HEK293 (cell line): ENCODE measurements around the gene ZNF358.

ENCODE experiments used
- GLIS2 ChIP-seq: fragments of 450-650 bp; formaldehyde crosslinking; IDR thresholded peaks from 2 replicates; pipeline ENCODE4 v1.5.1; 2016; ENCODE audit warnings: missing biosample characterization, missing genetic modification characterization
- HIC1 ChIP-seq: fragments of 450-650 bp; formaldehyde crosslinking; IDR thresholded peaks from 2 replicates; pipeline ENCODE4 v1.5.1; 2016; ENCODE audit warnings: missing biosample characterization, missing genetic modification characterization
- MZF1 ChIP-seq: fragments of 450-650 bp; formaldehyde crosslinking; IDR thresholded peaks from 2 replicates; pipeline ENCODE4 v1.5.1; 2017; ENCODE audit warnings: missing biosample characterization, missing genetic modification characterization, borderline replicate concordance
- PATZ1 ChIP-seq: fragments of 450-650 bp; formaldehyde crosslinking; IDR thresholded peaks from 2 replicates; pipeline ENCODE4 v1.5.1; 2016; ENCODE audit warnings: missing biosample characterization, missing genetic modification characterization
- PBX3 ChIP-seq: sonication (generic); formaldehyde crosslinking; IDR thresholded peaks from 2 replicates; pipeline ENCODE4 v1.8.1; 2022; ENCODE audit warnings: mild to moderate bottlenecking, moderate library complexity, missing genetic modification reagents
- REST ChIP-seq: fragments of 450-650 bp; formaldehyde crosslinking; IDR thresholded peaks from 2 replicates; pipeline ENCODE4 v1.5.1; 2016; ENCODE audit warnings: missing biosample characterization, missing genetic modification characterization
- SP3 ChIP-seq: fragments of 450-650 bp; formaldehyde crosslinking; IDR thresholded peaks from 2 replicates; pipeline ENCODE4 v1.5.1; 2016; ENCODE audit warnings: missing biosample characterization, missing genetic modification characterization
- TCF7L2 ChIP-seq: IDR thresholded peaks from 2 replicates; pipeline ENCODE4 v1.6.1; 2011; ENCODE audit warnings: low read depth, mild to moderate bottlenecking, inconsistent platforms, low read length, moderate library complexity, borderline replicate concordance
- ZBTB17 ChIP-seq: fragments of 450-650 bp; formaldehyde crosslinking; IDR thresholded peaks from 2 replicates; pipeline ENCODE4 v1.5.1; 2016; ENCODE audit warnings: missing biosample characterization, missing genetic modification characterization
- ZBTB20 ChIP-seq: fragments of 450-650 bp; formaldehyde crosslinking; IDR thresholded peaks from 2 replicates; pipeline ENCODE4 v1.5.1; 2016; ENCODE audit warnings: missing biosample characterization, missing genetic modification characterization
- ZFHX2 ChIP-seq: fragments of 450-650 bp; formaldehyde crosslinking; conservative IDR thresholded peaks from 2 replicates; pipeline ENCODE4 v1.5.1; 2016; ENCODE audit warnings: missing biosample characterization, missing genetic modification characterization
- ZNF133 ChIP-seq: fragments of 450-650 bp; formaldehyde crosslinking; IDR thresholded peaks from 2 replicates; pipeline ENCODE4 v1.5.1; 2016; ENCODE audit warnings: missing biosample characterization, missing genetic modification characterization
- ZNF16 ChIP-seq: fragments of 450-650 bp; formaldehyde crosslinking; IDR thresholded peaks from 2 replicates; pipeline ENCODE4 v1.5.1; 2016; ENCODE audit warnings: low read depth, missing biosample characterization, missing genetic modification characterization
- ZNF223 ChIP-seq: fragments of 450-650 bp; formaldehyde crosslinking; IDR thresholded peaks from 2 replicates; pipeline ENCODE4 v1.5.1; 2016; ENCODE audit warnings: missing biosample characterization, missing genetic modification characterization
- ZNF302 ChIP-seq: fragments of 450-650 bp; formaldehyde crosslinking; IDR thresholded peaks from 2 replicates; pipeline ENCODE4 v1.5.1; 2016; ENCODE audit warnings: missing biosample characterization, missing genetic modification characterization, low read depth
- ZNF335 ChIP-seq: fragments of 450-650 bp; formaldehyde crosslinking; conservative IDR thresholded peaks from 2 replicates; pipeline ENCODE4 v1.5.1; 2016; ENCODE audit warnings: missing biosample characterization, missing genetic modification characterization
- ZNF354C ChIP-seq: fragments of 450-650 bp; formaldehyde crosslinking; IDR thresholded peaks from 2 replicates; pipeline ENCODE4 v1.5.1; 2016; ENCODE audit warnings: missing biosample characterization, missing genetic modification characterization, low read depth, borderline replicate concordance
- ZNF518A ChIP-seq: fragments of 450-650 bp; formaldehyde crosslinking; conservative IDR thresholded peaks from 2 replicates; pipeline ENCODE4 v1.5.1; 2016; ENCODE audit warnings: low read depth, missing biosample characterization, missing genetic modification characterization
- ZNF558 ChIP-seq: fragments of 450-650 bp; formaldehyde crosslinking; IDR thresholded peaks from 2 replicates; pipeline ENCODE4 v1.5.1; 2016; ENCODE audit warnings: missing biosample characterization, missing genetic modification characterization
- ZNF76 ChIP-seq: fragments of 450-650 bp; formaldehyde crosslinking; IDR thresholded peaks from 2 replicates; pipeline ENCODE4; 2016; ENCODE audit warnings: low read depth, missing biosample characterization, missing genetic modification characterization, borderline replicate concordance
- ZNF768 ChIP-seq: fragments of 450-650 bp; formaldehyde crosslinking; IDR thresholded peaks from 2 replicates; pipeline ENCODE4 v1.5.1; 2018; ENCODE audit warnings: missing biosample characterization, mild to moderate bottlenecking, missing genetic modification characterization
- ZSCAN18 ChIP-seq: fragments of 450-650 bp; formaldehyde crosslinking; IDR thresholded peaks from 2 replicates; pipeline ENCODE4 v1.5.1; 2016; ENCODE audit warnings: missing biosample characterization, missing genetic modification characterization
- ZSCAN30 ChIP-seq: fragments of 450-650 bp; IDR thresholded peaks from 2 replicates; pipeline ENCODE4 v1.5.1; 2018; ENCODE audit warnings: missing biosample characterization, mild to moderate bottlenecking, missing genetic modification characterization, moderate library complexity
- ZXDB ChIP-seq: fragments of 450-650 bp; formaldehyde crosslinking; IDR thresholded peaks from 2 replicates; pipeline ENCODE4 v1.5.1; 2016; ENCODE audit warnings: missing biosample characterization, missing genetic modification characterization

ZNF358 gene

GRCh38 chr19:7488736-7489353 lies 27.1 kb upstream of the ZNF358 start, which contains the start of gene PEX11G (continued):
- TF ChIP-seq REST (tag by site-specific recombination): no peak
- peak; percentile 39; the same call in 1 of the 2 replicates for TF ChIP-seq ZNF76 (tag by site-specific recombination)
- TF ChIP-seq ZNF768: no peak
- TF ChIP-seq ZBTB17 (tag by site-specific recombination): 0 out of 2 replicates have a peak, but pooled peaks have one; percentile 31
- TF ChIP-seq ZXDB (tag by site-specific recombination): peak; percentile 95
- TF ChIP-seq ZNF16: no peak
- TF ChIP-seq ZFHX2 (tag by site-specific recombination): peak; percentile 23
- peak; percentile 53; the same call in 1 of the 2 replicates for TF ChIP-seq ZBTB20 (tag by site-specific recombination)
- TF ChIP-seq PATZ1: peak; percentile 49
- no peak for TF ChIP-seq ZSCAN18
- no peak for TF ChIP-seq GLIS2 (tag by site-specific recombination)
- peak; percentile 18; the same call in 1 of the 2 replicates for TF ChIP-seq HIC1 (tag by site-specific recombination)
- no peak for TF ChIP-seq ZNF558
- TF ChIP-seq PBX3 (CRISPR knock-in tag): no peak
- no peak for TF ChIP-seq ZNF302 (tag by site-specific recombination)
- TF ChIP-seq ZSCAN30 (tag by site-specific recombination): 0 out of 2 replicates have a peak, but pooled peaks have one; percentile 21
- TF ChIP-seq TCF7L2: no peak
- TF ChIP-seq SP3 (tag by site-specific recombination): peak; percentile 51
- no peak for TF ChIP-seq ZNF133 (tag by site-specific recombination)
- TF ChIP-seq ZNF354C (tag by site-specific recombination): no peak
- TF ChIP-seq ZNF518A (tag by site-specific recombination): 0 out of 2 replicates have a peak, but pooled peaks have one; percentile 10
- no peak for TF ChIP-seq ZNF223 (tag by site-specific recombination)
- no peak for TF ChIP-seq MZF1
- TF ChIP-seq ZNF335: peak; percentile 82
